ENCODE measurements around the gene EIF2S3. TPM values are rescaled to one million over a fixed set of nuclear protein-coding genes. Genes with fewer than 3 reads are reported as not detected.
A peak's percentile ranks its signal among the peaks of the same experiment; 100 is the strongest.
"Not testable (repeated sequence)": the region's sequence is repeated elsewhere in the genome, so short reads cannot be mapped to it uniquely, and the experiment has no call there.

The EIF2S3 gene
- polyA plus RNA-seq, 3 donors: 87.1 to 157 (median 87.2) TPM

- DNase-seq: no peak
- H3K9me3 Mint-ChIP-seq: peaks cover 0 to 14% (median 0%) of the 10 kb centered on the region in 7 donors
- H3K36me3 Mint-ChIP-seq: no peaks in the 10 kb centered on the region
- Histone ChIP-seq H3K27me3 (ENCODE audit: control insufficient read depth in 2 of 2, insufficient read depth in 2 of 2, low read length in 2 of 2) (peaks cover 0 to 11% of the 10 kb centered on the region in 2 donors), H3K27ac (ENCODE audit: low read depth in 1 of 2, low read length in 2 of 2) (no peak overlapping the region), H3K4me3 (replicated peaks in 1 of 3; ENCODE audit: low read depth in 2 of 3, low read length in 3 of 3) (no peak overlapping the region), H3K36me3 (replicated peaks in 1 of 2; ENCODE audit: control insufficient read depth in 1 of 2, insufficient read depth in 2 of 2, low read length in 2 of 2) (no peaks in the 10 kb centered on the region), H3K4me2 (replicated peaks; ENCODE audit: extremely low read depth, low read length, poor library complexity, severe bottlenecking) (no peak overlapping the region), H4K20me1 (ENCODE audit: insufficient read depth, low read length) (no peaks in the 10 kb centered on the region), H3K9ac (ENCODE audit: insufficient read depth, low read length, poor library complexity, severe bottlenecking) (no peak overlapping the region), H3K4me1 (ENCODE audit: control insufficient read depth in 1 of 2, insufficient read depth in 2 of 2, low read length in 2 of 2) (no peaks in the 10 kb centered on the region), H3K9me3 (replicated peaks in 1 of 2; ENCODE audit: control insufficient read depth in 1 of 2, insufficient read depth in 1 of 2, low read length in 2 of 2) (no peaks in the 10 kb centered on the region), H2AFZ (ENCODE audit: insufficient read depth, low read depth, low read length, poor library complexity, severe bottlenecking) (no peak overlapping the region), H3K79me2 (ENCODE audit: insufficient read depth, low read length) (no peaks in the 10 kb centered on the region)
- no peaks in the 10 kb centered on the region for H3K4me1 Mint-ChIP-seq
- H3K4me3 Mint-ChIP-seq: no peak overlapping the region
- intact Hi-C loops (cut with micrococcal nuclease): no loop called here
- no CpG with 5 or more reads among the region's 4 CpGs for WGBS (ENCODE audit: insufficient coverage)
- peaks cover 0 to 80% (median 0%) of the 10 kb centered on the region in 3 donors for H3K27me3 Mint-ChIP-seq (ENCODE audit: low read depth in 3 of 3)
- peak overlapping the region in 1 of 7 donors; percentile 40 for H3K27ac Mint-ChIP-seq
- TF ChIP-seq CTCF (IDR thresholded peaks at IDR 0.05): no peak
Observed at GRCh38 chrX:24037729-24038128, 17.0 kb upstream of the EIF2S3 start.

GRCh38 chrX:24046060-24046459 is 8.7 kb upstream of the EIF2S3 start:
- intact Hi-C loops (cut with micrococcal nuclease); H3K9ac ChIP-seq (ENCODE audit: insufficient read depth, low read length, poor library complexity, severe bottlenecking); H3K27me3 ChIP-seq (ENCODE audit: control insufficient read depth in 2 of 2, insufficient read depth in 2 of 2, low read length in 2 of 2); H3K27ac ChIP-seq (ENCODE audit: low read depth in 1 of 2, low read length in 2 of 2); H3K4me2 ChIP-seq (replicated peaks; ENCODE audit: extremely low read depth, low read length, poor library complexity, severe bottlenecking); H3K4me3 Mint-ChIP-seq; H3K4me1 Mint-ChIP-seq; H3K27ac Mint-ChIP-seq; H4K20me1 ChIP-seq (ENCODE audit: insufficient read depth, low read length); H3K4me1 ChIP-seq (ENCODE audit: control insufficient read depth in 1 of 2, insufficient read depth in 2 of 2, low read length in 2 of 2); H3K79me2 ChIP-seq (ENCODE audit: insufficient read depth, low read length); H3K36me3 Mint-ChIP-seq; H3K36me3 ChIP-seq (replicated peaks in 1 of 2; ENCODE audit: control insufficient read depth in 1 of 2, insufficient read depth in 2 of 2, low read length in 2 of 2); H2AFZ ChIP-seq (ENCODE audit: insufficient read depth, low read depth, low read length, poor library complexity, severe bottlenecking); DNase-seq; H3K9me3 ChIP-seq (replicated peaks in 1 of 2; ENCODE audit: control insufficient read depth in 1 of 2, insufficient read depth in 1 of 2, low read length in 2 of 2); H3K4me3 ChIP-seq (replicated peaks in 1 of 3; ENCODE audit: low read depth in 2 of 3, low read length in 3 of 3): not testable (repeated sequence)
- Mint-ChIP-seq H3K9me3 (peaks cover 0 to 36% (median 4%) of the 10 kb centered on the region in 7 donors), H3K27me3 (ENCODE audit: low read depth in 3 of 3) (peaks cover 0 to 61% (median 0%) of the 10 kb centered on the region in 3 donors)

- peaks cover 0 to 54% (median 0%) of the 10 kb centered on the region in 3 donors for H3K27me3 Mint-ChIP-seq (ENCODE audit: low read depth in 3 of 3)
- H3K4me3 ChIP-seq (replicated peaks in 1 of 3; ENCODE audit: low read depth in 2 of 3, low read length in 3 of 3); H3K4me2 ChIP-seq (replicated peaks; ENCODE audit: extremely low read depth, low read length, poor library complexity, severe bottlenecking); H3K27me3 ChIP-seq (ENCODE audit: control insufficient read depth in 2 of 2, insufficient read depth in 2 of 2, low read length in 2 of 2); H3K36me3 ChIP-seq (replicated peaks in 1 of 2; ENCODE audit: control insufficient read depth in 1 of 2, insufficient read depth in 2 of 2, low read length in 2 of 2); H3K27ac Mint-ChIP-seq; H3K36me3 Mint-ChIP-seq; H2AFZ ChIP-seq (ENCODE audit: insufficient read depth, low read depth, low read length, poor library complexity, severe bottlenecking); H3K79me2 ChIP-seq (ENCODE audit: insufficient read depth, low read length); H3K4me3 Mint-ChIP-seq; H3K27ac ChIP-seq (ENCODE audit: low read depth in 1 of 2, low read length in 2 of 2); H3K4me1 ChIP-seq (ENCODE audit: control insufficient read depth in 1 of 2, insufficient read depth in 2 of 2, low read length in 2 of 2); DNase-seq; H4K20me1 ChIP-seq (ENCODE audit: insufficient read depth, low read length); H3K9ac ChIP-seq (ENCODE audit: insufficient read depth, low read length, poor library complexity, severe bottlenecking); H3K9me3 ChIP-seq (replicated peaks in 1 of 2; ENCODE audit: control insufficient read depth in 1 of 2, insufficient read depth in 1 of 2, low read length in 2 of 2); H3K4me1 Mint-ChIP-seq: not testable (repeated sequence)
- peaks cover 0 to 32% (median 4%) of the 10 kb centered on the region in 7 donors for H3K9me3 Mint-ChIP-seq
- intact Hi-C loops (cut with micrococcal nuclease): loop anchor here (10.0 kb wide), 3 partner anchors 135 to 255 kb away; partner anchors contain the start of genes APOO (in 1 of the 2) and CXorf58 (in 1 of the 2)
- WGBS (ENCODE audit: insufficient coverage): 100% methylated on average over 2 of the region's 24 CpGs
Observed at GRCh38 chrX:24049643-24050042, 5.1 kb upstream of the EIF2S3 start.

- H3K4me3 ChIP-seq (replicated peaks in 1 of 3; ENCODE audit: low read depth in 2 of 3, low read length in 3 of 3); H3K4me1 Mint-ChIP-seq; H3K4me2 ChIP-seq (replicated peaks; ENCODE audit: extremely low read depth, low read length, poor library complexity, severe bottlenecking); H2AFZ ChIP-seq (ENCODE audit: insufficient read depth, low read depth, low read length, poor library complexity, severe bottlenecking); H3K9ac ChIP-seq (ENCODE audit: insufficient read depth, low read length, poor library complexity, severe bottlenecking); H3K27ac ChIP-seq (ENCODE audit: low read depth in 1 of 2, low read length in 2 of 2); H3K4me1 ChIP-seq (ENCODE audit: control insufficient read depth in 1 of 2, insufficient read depth in 2 of 2, low read length in 2 of 2); H3K9me3 ChIP-seq (replicated peaks in 1 of 2; ENCODE audit: control insufficient read depth in 1 of 2, insufficient read depth in 1 of 2, low read length in 2 of 2); H3K79me2 ChIP-seq (ENCODE audit: insufficient read depth, low read length); H3K36me3 Mint-ChIP-seq; H4K20me1 ChIP-seq (ENCODE audit: insufficient read depth, low read length); DNase-seq; H3K27me3 ChIP-seq (ENCODE audit: control insufficient read depth in 2 of 2, insufficient read depth in 2 of 2, low read length in 2 of 2); H3K36me3 ChIP-seq (replicated peaks in 1 of 2; ENCODE audit: control insufficient read depth in 1 of 2, insufficient read depth in 2 of 2, low read length in 2 of 2): not testable (repeated sequence)
- intact Hi-C loops (cut with micrococcal nuclease): loop anchor here (10.0 kb wide), 3 partner anchors 136 to 256 kb away; partner anchors contain the start of genes APOO (in 1 of the 2) and CXorf58 (in 1 of the 2)
- Mint-ChIP-seq H3K9me3 (peaks cover 0 to 29% (median 4%) of the 10 kb centered on the region in 7 donors), H3K27me3 (ENCODE audit: low read depth in 3 of 3) (peaks cover 0 to 50% (median 0%) of the 10 kb centered on the region in 3 donors), H3K4me3 (peak overlapping the region in 1 of 2 donors; percentile 45), H3K27ac (peak overlapping the region in 1 of 7 donors; percentile 45)
- WGBS (ENCODE audit: insufficient coverage): 89% methylated on average over 7 of the region's 26 CpGs
Observed at GRCh38 chrX:24050522-24051318, 4.0 kb upstream of the EIF2S3 start.
